Uterus (tissue), 4 donors: ENCODE results near the gene ABHD8. TPM values are rescaled to one million over a fixed set of nuclear protein-coding genes. Genes with fewer than 3 reads are reported as not detected.

Experiments used
- DNase-seq, 2 donors: peaks; one replicate each; pipeline ENCODE4 v3.0.0-alpha.2; 2019 to 2020
- H3K27ac ChIP-seq, 2 donors: fragments of 200-600 bp; sonication (generic); 1 replicate in 1 of 2; 2 replicates in 1 of 2; pipeline ENCODE4 v1.5.1; 2016 to 2018
- H3K27me3 ChIP-seq, 2 donors: fragments of 200-600 bp; sonication (generic); one replicate each; pipeline ENCODE4 v1.5.1; 2018 to 2019; ENCODE audit warnings: control low read depth in 1 of 2
- H3K36me3 ChIP-seq, 2 donors: fragments of 200-600 bp; sonication (generic); one replicate each; pipeline ENCODE4 v1.5.1; 2019; ENCODE audit warnings: control low read depth in 1 of 2
- H3K4me1 ChIP-seq, 2 donors: fragments of 200-600 bp; sonication (generic); one replicate each; pipeline ENCODE4 v1.5.1; 2018 to 2019; ENCODE audit warnings: control low read depth in 1 of 2
- H3K4me3 ChIP-seq, 2 donors: fragments of 200-600 bp; sonication (generic); 1 replicate in 1 of 2; 2 replicates in 1 of 2; pipeline ENCODE4 v1.5.1; 2018 to 2019; ENCODE audit warnings: mild to moderate bottlenecking in 1 of 2
- H3K9me3 ChIP-seq, 2 donors: fragments of 200-600 bp; sonication (generic); one replicate each; pipeline ENCODE4 v1.5.1; 2019; ENCODE audit warnings: control low read depth in 1 of 2
- CTCF ChIP-seq, 4 experiments: fragments of 200-600 bp in 2 of 4; fragments of 450-650 bp in 2 of 4; sonication (generic) in 2 of 4; IDR thresholded peaks; one replicate each; pipeline ENCODE4 v1.5.1; 2016 to 2019; ENCODE audit warnings: antibody characterized with exemption in 4 of 4, mild to moderate bottlenecking in 2 of 4, moderate library complexity in 1 of 4
- POLR2A ChIP-seq, 2 donors: fragments of 450-650 bp; IDR thresholded peaks; one replicate each; pipeline ENCODE4 v1.6.1; 2016; ENCODE audit warnings: antibody characterized with exemption in 2 of 2, mild to moderate bottlenecking in 1 of 2, moderate library complexity in 1 of 2
- intact Hi-C: fragments of 100-400 bp; cut with DNase I; formaldehyde crosslinking; loops from one replicate; pipeline ENCODE4 v1.15.1; 2023; ENCODE audit warnings: low total_unique reads
- total RNA-seq, 4 donors: library from RNA; depleted of rRNA in 3 of 4; stranded (reverse); fragments of >200 nt in 3 of 4; gene quantifications; one replicate each; pipeline versions ENCODE4 v1.1.0 to v1.2.4, GENCODE V29; 2014 to 2023
- donor health status: DM: yes; HTN: yes; CAD: no.

ABHD8 gene
- total RNA-seq, 4 donors from 2014 or later = 9.0 to 115 (median 19.2) TPM

DNA sequence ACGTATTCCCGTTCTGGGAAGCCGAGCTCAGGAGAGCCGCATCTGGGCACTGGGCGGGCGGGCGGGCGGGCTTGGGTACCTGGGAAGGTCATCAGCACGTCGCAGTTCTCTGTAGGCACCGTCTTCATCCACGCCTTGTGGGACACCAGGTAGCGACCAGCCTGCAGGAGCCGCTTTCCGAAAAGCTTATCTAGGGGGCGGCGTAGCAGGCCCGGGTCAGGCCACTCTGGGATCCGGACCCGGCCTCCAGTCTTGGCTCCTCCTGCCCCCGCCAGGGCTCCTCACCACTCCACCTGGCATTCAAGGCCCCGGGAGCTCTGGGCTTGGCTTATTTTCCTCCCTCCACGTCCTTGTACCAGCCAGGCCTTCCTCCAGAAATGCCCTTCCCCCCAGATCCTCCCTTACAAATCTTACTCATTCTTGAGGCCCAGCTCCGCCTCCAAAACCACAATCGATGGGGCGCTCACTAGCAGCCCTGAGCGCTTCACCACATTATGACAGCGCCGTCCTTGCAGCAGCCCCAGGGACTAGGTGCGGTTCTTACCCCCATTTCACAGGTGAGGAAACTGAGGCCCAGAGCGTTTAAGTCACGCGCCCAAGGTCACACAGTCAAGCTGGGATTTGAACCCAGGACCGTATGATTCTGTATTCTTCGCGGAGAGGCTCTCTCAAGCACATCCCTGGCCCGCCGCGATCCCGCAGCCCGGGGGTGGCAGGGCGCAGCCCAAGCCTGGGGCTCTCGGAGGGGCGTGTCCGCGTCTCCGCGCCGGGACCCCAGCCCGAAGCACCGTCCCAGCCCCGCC is 30.6 kb upstream of the ABHD8 start:
- Histone ChIP-seq H3K27me3 (peaks cover 0 to 12% of the 10 kb centered on the region in 2 donors), H3K36me3 (no peaks in the 10 kb centered on the region), H3K4me3 (peak overlapping the region; percentile 34 to 59), H3K27ac (peak overlapping the region in 1 of 2 donors; percentile 30), H3K4me1 (peaks cover 0 to 17% of the 10 kb centered on the region in 2 donors), H3K9me3 (no peaks in the 10 kb centered on the region)
- no peak for TF ChIP-seq CTCF (IDR thresholded peaks at IDR 0.05)
- TF ChIP-seq POLR2A (IDR thresholded peaks at IDR 0.05) = no peak
- intact Hi-C loops = no loop called here
- no peak for DNase-seq

DNA sequence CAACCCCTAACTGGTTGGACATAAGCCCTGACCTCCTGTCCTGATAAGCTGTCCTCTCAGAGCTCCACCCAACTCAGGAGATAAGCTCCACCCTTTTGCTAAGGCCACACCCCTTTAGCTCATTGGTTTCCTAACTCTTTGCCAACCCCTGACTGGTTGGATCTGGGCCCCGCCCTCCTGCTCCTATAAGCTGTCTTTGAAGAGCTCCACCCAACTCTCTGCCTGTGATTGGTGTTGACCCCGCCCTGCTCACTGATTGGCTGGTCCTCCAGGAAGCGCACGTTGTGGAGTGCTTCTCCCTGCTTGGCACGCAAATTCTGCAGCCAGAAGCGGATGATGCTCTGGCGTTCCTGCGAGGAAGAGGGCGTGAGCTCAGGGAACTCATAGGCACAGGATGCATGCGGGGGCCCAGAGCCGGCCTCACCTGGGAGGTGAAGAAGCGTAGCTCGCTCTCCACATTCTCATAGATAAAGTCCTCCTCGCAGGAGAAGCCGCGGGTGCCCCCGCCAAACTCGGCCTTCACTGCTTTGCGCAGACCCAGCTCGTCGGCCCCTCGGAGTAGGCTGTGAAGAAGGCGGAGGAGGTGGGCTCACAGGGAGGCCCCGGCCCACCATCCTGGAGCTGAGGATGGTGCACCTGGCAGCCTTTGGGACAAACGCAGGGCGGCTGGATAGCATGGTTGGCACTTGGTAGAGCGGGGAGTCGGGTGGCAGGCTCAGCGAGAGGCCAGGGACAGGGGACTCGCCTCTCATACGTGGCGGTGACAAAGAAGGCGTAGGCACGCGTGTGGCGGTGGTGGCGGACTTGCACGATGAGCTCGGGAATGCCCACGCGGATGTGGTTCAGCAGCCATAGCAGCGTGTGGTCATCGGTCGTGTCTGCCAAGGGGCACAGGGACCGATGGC is 29.7 kb upstream of the ABHD8 start:
- Histone ChIP-seq H3K36me3 (no peaks in the 10 kb centered on the region), H3K9me3 (no peaks in the 10 kb centered on the region), H3K27ac (no peak overlapping the region), H3K27me3 (peaks cover 0 to 12% of the 10 kb centered on the region in 2 donors), H3K4me3 (no peak overlapping the region), H3K4me1 (peaks cover 0 to 18% of the 10 kb centered on the region in 2 donors)
- TF ChIP-seq CTCF (IDR thresholded peaks at IDR 0.05) = no peak
- no peak for TF ChIP-seq POLR2A (IDR thresholded peaks at IDR 0.05)
- intact Hi-C loops = no loop called here
- DNase-seq = no peak

GRCh38 chr19:17332360-17332676 is 29.1 kb upstream of the ABHD8 start:
- H3K27me3 ChIP-seq = peaks cover 0 to 12% of the 10 kb centered on the region in 2 donors
- peaks cover 0 to 16% of the 10 kb centered on the region in 2 donors for H3K4me1 ChIP-seq
- intact Hi-C loops = no loop called here
- no peak for DNase-seq
- no peak overlapping the region for H3K4me3 ChIP-seq
- no peaks in the 10 kb centered on the region for H3K9me3 ChIP-seq
- no peak overlapping the region for H3K27ac ChIP-seq
- no peak for TF ChIP-seq POLR2A (IDR thresholded peaks at IDR 0.05)
- TF ChIP-seq CTCF (IDR thresholded peaks at IDR 0.05) = no peak
- no peaks in the 10 kb centered on the region for H3K36me3 ChIP-seq

DNA sequence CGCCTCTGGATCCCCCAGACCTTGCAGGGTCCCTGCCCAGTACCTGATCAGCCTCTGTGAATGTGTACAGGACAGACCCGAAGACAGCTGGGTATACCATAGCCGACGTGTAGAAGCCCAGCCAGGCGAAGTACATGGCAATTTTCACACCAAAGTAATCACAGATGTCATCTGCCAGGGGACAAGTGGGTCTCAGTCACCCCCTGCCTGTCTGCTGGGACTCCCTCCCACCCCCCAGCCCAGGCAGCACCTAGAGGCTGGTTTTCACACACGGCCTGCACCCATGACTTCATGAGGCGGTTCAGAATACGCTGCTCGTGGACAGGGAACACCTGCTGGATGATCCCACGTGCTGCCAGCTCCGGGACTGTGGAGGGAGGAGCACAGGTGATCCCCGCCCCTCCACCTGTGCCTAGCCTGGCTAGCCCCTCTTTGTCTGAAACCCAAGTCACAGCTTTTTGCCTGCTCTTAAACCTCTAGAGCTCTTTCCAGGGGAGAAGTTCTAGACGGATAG is 27.9 kb upstream of the ABHD8 start:
- Histone ChIP-seq H3K9me3 (no peaks in the 10 kb centered on the region), H3K27me3 (peaks cover 0 to 12% of the 10 kb centered on the region in 2 donors), H3K36me3 (no peaks in the 10 kb centered on the region), H3K4me1 (peaks cover 0 to 16% of the 10 kb centered on the region in 2 donors), H3K4me3 (no peak overlapping the region), H3K27ac (no peak overlapping the region)
- TF ChIP-seq CTCF (IDR thresholded peaks at IDR 0.05) (no peak), POLR2A (IDR thresholded peaks at IDR 0.05) (no peak)
- no peak for DNase-seq
- intact Hi-C loops = no loop called here
